ENCODE data around the gene GXYLT1. TPM values are rescaled to one million over a fixed set of nuclear protein-coding genes. Genes with fewer than 3 reads are reported as not detected.
A peak's percentile ranks its signal among the peaks of the same experiment; 100 is the strongest.
"Not testable (repeated sequence)": the region's sequence is repeated elsewhere in the genome, so short reads cannot be mapped to it uniquely, and the experiment has no call there.

The GXYLT1 gene, protein sequence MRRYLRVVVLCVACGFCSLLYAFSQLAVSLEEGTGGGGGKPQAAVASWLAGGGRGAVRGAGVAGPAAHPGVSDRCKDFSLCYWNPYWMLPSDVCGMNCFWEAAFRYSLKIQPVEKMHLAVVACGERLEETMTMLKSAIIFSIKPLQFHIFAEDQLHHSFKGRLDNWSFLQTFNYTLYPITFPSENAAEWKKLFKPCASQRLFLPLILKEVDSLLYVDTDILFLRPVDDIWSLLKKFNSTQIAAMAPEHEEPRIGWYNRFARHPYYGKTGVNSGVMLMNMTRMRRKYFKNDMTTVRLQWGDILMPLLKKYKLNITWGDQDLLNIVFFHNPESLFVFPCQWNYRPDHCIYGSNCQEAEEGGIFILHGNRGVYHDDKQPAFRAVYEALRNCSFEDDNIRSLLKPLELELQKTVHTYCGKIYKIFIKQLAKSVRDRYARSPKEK
- polyA plus RNA-seq (ENCODE audit: insufficient read length in 4 of 4) = 10 to 100 TPM; 27.7 to 40.2 (median 35.4) TPM

DNA sequence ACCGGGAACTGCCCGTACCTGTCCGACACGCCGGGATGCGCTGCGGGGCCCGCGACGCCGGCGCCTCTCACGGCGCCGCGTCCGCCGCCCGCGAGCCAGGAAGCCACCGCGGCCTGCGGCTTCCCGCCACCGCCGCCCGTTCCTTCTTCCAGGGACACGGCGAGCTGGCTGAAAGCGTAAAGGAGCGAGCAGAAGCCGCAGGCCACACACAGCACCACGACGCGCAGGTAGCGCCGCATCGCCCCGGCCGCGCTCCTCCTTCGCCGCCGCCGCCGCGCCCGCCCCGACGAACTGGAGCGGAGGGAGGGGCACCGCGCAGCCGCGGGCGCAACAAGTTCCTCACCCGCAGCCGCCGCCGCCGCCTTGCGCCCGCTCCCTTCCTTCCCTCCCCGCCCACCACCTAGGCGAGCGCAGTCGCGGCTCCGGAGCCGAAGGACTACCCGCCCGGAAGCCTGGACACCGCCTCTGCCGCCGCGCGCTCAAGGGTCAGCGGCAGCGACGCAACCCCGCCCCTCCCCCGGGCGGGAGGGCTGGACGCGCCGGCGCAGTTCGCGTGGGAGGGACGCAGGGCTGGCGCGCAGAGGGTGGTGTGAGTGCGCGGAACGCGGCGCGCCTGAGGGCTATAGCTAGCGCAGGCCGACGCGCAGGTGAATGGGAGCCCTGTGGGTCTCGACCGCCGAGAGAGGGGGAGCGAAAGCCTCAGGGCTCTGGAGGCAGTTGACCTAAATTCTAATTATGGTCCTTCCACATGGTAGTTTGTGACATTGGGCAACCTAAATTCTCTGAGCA lies at the start of gene GXYLT1:
TSS of gene GXYLT1 (minus strand) at position 467 of the 789 bp plus-strand sequence. CDS start at position 239, 228 bp downstream.
- DNase-seq (ENCODE audit: low read depth in 4 of 4, low spot score in 3 of 4) = peak; percentile 75 to 86 (median 82)

DNA sequence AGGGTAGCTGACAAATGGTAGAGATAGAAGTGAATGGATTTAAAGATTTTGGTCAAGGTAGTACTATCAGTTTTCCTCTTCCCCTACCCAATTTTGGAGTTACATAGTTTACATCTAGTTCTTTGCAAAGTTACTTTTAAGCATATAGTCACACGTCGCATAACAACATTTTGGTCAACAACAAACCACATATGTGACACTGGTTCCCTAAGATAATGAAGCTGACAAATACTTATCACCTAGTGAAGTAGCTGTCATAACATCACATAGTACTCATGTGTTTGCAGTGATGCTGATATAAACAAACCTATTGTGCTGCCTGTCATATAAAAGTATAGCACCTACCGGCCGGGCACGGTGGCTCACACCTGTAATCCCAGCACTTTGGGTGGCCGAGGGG lies 48.0 kb upstream of the GXYLT1 start:
- no peak for DNase-seq (ENCODE audit: low read depth in 4 of 4, low spot score in 3 of 4)

DNA sequence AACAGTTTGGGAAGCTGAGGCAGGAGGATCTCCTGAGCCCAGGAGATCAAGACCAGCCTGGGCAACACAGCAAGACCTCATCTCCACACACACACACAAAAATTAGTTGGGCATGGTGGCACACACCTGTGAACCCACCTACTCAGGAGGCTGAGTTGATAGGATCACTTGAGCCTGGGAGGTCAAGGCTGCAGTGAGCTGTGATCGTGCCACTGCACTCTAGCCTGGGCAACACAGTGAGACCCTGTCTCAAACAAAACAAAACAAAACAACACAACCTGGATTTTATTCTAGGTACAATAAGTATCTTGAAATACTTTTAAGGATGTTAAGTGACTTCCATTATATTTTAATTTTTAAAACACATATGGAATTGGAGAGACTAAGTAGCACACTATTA lies 47.6 kb upstream of the GXYLT1 start:
- no peak for DNase-seq (ENCODE audit: low read depth in 4 of 4, low spot score in 3 of 4)

DNA sequence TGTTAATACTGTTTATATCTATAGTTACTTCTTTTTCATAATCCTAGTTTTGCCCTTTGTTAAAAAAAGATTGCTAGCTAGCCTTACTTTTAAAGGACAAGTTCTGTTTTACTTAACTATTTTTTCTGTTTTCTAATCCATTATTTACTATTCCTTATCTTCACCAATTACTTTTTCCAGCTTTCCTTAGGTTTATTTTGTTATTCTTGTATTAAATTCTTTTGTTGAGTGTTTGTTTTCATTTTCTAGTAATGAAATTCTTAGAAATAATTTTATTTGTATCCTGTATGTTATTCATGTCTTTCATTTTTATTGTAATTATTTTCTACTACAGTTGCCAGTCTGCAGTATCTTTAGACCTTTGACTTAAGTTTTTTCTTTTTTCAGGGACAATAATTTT lies 45.7 kb upstream of the GXYLT1 start:
- DNase-seq (ENCODE audit: low read depth in 4 of 4, low spot score in 3 of 4) = no peak

DNA sequence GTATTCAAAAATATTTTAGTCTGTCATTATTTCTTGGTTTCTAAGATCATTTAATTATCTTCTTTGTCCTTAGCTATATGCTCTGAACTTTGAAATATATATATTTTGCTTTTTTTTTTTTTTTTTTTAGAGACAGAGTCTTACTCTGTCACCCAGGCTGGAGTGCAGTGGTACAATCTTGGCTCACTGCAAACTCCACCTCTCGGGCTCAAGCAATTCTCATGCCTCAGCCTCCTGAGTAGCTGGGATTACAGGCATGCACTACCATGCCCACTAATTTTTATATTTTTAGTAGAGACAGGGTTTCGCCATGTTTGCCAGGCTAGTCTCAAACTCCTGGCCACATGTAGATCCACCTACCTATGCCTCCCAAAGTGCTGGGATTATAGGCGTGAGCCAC lies 43.6 kb upstream of the GXYLT1 start:
- not testable (repeated sequence) for DNase-seq (ENCODE audit: low read depth in 4 of 4, low spot score in 3 of 4)

DNA sequence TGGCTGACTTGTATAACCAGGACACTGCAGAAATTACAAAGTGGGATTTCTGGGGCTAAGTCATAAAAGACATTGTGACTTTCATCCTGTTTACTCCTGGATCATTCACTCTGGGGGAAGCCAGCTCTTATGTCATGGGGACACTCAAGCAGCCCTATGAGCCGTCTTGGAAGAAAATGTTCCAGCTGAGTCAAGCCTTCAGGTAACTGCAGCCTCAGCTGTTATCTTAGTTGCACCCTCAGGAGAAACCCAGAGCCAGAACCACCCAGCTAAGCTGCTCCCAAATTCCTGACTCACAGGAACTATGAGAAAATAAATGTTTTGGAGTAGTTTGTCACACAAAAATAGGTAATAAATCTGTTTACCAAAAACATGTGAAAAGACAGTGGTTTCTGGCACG lies 43.1 kb upstream of the GXYLT1 start:
- DNase-seq (ENCODE audit: low read depth in 4 of 4, low spot score in 3 of 4) = no peak

DNA sequence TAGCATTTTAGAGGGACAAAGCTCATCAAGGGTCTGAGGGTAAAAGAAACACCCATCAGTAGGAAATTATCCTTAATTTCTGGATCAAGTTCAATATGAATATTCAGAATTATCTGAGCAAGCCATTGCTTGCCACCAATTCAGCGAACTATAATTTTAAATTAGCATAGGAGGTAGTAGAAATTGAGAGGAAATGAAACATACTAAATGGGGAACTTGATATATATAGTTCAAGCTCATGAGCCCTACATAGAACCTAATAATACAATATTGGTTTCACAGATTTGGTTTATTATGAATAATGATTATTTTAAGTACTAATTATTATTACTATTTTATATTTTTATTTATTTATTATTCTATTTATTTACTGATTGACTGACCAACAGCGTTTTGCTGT lies 42.1 kb upstream of the GXYLT1 start:
- no peak for DNase-seq (ENCODE audit: low read depth in 4 of 4, low spot score in 3 of 4)

DNA sequence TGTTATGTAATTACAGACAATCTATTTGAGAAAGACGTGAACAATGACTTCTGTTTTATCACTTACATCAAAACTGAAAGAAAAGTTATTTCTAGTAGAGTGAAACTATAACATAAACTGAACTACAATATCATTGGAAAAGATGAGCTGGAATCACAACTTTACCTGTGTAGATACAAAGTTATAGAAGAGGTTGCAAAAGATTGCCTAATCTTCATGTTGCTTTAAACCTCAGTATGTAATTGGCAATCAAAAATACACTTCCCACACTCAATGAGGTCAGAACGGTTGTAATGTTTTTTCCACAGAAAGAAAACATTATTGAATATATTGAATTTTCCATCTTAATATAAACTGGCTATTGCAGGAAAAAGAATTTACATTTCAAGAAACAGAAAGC lies 37.7 kb upstream of the GXYLT1 start:
- no peak for DNase-seq (ENCODE audit: low read depth in 4 of 4, low spot score in 3 of 4)

DNA sequence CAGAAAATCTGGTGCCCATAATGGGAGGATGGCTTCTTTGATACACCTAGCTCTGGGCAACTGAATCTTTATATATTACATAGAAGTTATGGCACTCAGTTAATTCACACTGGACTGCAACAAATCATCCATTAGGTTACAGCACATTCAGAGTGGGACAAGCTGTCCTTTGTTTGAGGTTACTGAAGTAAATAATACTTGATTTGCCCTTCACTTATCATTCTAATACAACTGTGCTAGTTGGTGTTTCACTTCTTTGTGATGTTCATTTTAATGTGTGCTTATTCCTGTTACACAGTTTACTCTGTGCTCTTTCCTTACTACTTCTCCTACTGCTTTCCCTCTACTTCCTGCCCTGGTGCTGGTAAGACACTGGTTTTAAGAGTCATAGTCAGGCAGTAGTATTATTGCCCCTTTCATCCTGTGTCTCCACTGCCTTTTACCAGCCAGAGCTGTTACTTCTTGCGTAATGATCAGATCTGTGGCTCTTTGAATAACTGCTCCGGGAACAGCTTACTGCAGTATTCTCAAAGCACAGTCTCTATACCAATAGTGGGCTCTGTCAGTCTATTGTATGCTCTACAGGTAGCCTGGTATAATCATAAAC lies 36.4 kb upstream of the GXYLT1 start:
- DNase-seq (ENCODE audit: low read depth in 4 of 4, low spot score in 3 of 4) = no peak

DNA sequence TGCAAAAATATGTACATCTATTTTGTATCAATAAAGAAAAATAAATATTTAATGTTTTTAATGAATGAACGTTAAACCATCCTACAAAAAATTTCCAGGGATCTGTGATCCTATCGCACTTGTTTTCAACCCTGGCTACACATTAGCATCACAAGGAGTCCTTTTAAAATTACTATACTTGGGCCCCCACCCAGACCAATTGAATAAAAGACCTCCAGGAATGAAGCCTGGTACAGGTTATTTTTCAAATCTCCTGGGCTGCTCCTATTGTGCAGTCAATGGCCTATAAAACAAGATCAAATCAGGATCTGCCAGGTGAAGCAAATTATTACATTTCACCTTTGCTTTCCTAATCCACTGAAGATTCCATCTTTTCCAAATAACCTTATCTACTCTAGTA lies 33.4 kb upstream of the GXYLT1 start:
- DNase-seq (ENCODE audit: low read depth in 4 of 4, low spot score in 3 of 4) = no peak

DNA sequence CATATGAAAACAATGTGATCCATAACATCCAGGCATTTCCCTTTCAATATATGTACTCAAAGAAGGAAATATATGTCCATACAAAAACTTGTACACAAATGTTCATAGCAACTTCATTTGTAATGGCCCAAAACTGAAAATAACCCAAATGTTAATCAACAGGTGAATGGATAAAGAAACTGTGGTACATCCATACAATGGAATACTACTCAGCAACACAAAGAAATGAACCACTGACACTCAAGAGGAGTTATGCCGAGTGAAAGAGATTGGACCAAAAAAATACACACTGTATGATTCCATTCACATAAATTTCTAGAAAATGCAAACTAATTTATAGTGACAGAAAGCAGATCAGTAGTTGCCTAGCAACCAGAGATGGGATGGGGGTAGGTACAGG lies 30.3 kb upstream of the GXYLT1 start:
- DNase-seq (ENCODE audit: low read depth in 4 of 4, low spot score in 3 of 4) = no peak

DNA sequence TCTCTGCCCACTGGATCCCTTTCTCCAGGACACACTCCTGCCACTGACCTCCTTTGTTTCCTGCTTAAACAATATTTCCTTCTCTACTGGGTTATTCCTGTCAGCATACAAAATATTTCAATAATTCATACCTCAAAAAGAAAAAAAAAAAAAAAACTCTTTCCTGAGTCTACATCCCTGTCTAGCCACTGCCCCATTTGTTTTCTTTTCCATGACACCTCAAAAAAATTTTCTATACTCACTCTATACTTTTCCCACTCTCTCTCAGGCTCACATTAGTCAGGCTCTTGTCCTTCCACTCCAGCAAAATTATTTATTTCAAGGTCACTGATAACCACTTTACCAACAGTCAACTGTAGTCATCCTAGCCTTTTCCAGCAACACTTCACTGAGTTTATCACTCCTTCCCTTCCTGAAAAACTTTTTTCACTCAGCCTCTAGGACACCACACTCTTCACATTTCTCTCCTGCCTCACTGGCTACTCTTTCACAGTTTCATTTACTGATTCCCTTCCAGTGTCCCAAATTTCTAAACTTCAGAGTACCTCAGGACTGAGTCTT lies 29.4 kb upstream of the GXYLT1 start:
- no peak for DNase-seq (ENCODE audit: low read depth in 4 of 4, low spot score in 3 of 4)

DNA sequence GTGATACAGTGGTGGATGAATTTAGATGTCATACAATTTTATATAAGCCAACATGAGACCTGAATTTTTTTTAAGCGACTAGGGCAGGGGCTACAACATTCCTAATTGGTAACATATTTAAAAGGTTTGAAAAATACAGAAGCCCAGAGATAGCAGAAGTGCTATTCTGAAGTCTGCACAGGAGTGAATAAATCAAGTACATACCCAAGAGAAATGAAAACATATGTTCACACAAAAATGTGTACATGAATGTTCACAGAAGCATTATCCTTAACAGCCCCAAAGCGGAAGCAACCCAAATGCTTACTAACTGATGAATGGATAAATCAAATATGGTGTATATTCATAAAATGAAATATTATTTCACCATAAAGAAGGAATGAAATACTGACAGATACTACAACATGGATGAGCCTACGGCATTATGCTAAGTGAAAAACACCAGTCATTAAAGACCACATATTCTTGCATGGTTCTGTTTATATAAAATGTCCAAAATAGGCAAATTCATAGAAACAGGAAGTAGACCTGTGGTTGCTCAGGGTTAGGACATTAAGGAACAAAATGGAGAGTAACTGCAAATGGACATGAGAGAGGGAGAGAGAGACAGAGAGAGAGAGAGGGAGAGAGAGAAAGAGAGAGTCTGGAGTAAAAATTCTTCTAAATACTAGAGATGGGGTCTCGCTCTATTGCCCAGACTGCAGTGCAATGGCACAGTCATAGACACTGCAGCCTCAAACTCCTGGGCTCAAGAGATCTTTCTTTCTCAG lies 28.0 kb upstream of the GXYLT1 start:
- no peak for DNase-seq (ENCODE audit: low read depth in 4 of 4, low spot score in 3 of 4)

DNA sequence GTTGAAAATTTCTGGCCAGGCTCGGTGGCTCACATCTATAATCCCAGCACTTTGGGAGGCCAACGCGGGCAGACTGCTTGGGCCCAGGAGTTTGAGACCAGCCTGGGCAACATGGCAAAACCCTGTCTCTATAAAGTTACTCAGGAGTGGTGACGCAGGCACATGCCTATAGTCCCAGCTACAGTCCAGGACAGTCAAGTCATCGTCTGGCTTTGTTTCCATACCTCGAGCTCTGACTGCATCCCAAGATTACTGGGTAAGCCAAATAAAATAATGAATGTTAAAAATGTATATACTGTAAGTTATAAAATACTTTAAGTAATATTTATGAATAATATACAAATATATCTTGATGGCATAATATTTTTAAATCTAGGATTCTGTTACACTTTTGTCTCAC lies 23.0 kb upstream of the GXYLT1 start:
- no peak for DNase-seq (ENCODE audit: low read depth in 4 of 4, low spot score in 3 of 4)

DNA sequence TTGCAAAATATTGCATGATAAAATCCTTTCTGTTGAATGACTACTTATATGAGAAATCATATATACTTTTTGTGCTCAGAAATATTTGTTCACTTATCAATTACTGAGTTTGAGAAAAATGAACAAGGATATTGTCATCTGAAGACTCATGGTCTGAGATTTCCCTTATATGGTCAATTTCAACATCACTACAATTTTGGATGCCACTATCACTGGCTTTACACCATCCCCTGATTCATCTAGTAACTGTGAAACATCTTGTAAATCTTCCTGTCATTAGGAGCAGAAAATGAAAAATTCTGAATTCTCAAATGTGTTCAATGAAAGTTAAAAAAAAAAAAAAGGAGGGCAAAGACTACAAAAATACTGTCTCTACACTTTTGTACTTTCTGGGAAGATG lies 21.8 kb upstream of the GXYLT1 start:
- DNase-seq (ENCODE audit: low read depth in 4 of 4, low spot score in 3 of 4) = no peak

DNA sequence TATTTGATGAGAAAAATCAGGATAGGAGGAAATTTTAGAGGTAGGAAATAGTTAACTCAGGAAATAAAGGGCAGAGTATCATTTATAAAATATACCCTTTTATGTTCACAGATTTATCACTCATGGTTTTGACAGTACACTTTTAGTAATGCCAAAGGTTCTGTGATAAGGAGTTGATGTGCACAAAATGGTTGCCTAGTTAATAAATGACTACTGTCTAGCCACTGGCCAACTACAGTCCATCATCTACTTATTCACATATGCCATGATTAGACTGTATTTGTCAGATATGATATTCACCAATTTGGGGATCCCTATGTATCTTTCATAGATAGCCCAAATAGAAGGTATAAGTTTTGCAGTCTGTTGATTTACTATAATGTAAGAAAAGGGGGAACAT lies 19.2 kb upstream of the GXYLT1 start:
- DNase-seq (ENCODE audit: low read depth in 4 of 4, low spot score in 3 of 4) = no peak

DNA sequence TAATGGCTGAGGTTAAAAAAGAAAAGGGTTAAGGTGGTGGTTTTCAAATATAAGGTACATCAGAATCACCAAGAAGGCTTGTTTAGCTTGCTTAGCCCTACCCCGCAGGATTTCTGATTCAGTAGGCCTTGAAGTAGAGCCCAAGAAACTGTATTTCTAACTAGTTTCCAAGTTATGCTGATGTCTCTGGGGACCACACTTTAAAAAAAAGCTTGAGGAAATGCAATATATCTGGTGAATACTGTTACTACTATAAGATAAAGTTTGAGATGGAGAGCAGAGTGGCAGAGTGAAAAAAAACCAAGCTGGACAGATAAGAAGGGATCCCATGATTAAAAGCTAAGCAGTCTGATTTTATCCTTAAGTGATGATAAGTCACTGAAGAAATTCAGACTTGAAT lies 18.3 kb upstream of the GXYLT1 start:
- no peak for DNase-seq (ENCODE audit: low read depth in 4 of 4, low spot score in 3 of 4)

DNA sequence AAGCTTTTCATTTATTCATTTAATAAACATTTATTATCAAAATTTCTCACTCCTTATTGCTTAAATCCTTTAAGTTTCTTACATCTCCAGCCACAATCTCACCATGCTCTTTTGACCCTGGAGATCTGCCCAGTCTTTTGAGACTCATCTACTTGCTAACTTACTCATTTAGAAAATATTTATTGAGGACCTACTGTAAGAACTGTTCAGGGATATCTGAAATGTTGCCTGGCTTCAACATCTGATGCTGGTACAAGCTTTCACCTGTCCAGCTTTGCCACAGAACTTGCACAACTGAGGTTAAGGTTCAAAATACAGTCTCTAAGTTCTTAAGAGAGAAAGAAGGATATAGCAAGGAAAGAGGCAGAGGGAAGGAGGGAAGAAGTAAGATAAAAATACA lies 17.5 kb upstream of the GXYLT1 start:
- DNase-seq (ENCODE audit: low read depth in 4 of 4, low spot score in 3 of 4) = no peak

DNA sequence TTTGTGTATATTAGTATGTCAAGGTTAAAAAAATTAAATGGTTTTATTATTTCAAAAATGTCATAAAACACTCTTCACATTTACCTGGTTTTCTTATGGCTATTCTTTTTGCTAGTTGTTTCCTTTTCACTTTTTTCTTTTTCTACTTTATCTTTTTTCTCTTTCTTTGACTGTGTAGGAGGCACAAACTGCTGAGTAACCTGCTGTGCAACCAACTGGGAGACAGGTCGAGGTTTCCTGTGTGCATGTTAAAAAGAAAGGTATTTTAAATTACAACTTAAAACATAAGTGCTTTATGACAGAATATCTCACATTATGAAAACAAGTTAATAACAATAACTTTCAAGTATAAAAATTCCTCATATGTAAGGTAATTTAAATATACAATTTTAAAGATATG lies 16.9 kb upstream of the GXYLT1 start:
- no peak for DNase-seq (ENCODE audit: low read depth in 4 of 4, low spot score in 3 of 4)

DNA sequence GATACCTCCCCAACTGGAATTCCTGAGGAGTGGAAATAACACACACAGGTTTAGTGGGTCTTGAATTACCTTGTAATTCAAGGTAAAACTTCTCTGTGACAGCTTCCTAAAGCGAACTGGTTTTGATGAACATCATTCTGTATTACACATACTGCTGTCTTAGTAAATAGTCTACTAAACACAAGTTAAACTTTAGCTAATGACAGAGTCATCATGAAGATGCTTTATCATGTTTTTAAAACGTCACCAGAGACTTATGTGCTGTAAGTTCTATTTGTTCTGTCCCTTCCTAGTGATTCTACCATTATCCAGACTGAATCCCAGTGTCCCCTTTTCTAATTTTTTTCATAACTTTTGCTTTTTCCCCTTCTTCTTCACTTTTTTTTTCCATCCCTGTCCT lies 11.6 kb upstream of the GXYLT1 start:
- DNase-seq (ENCODE audit: low read depth in 4 of 4, low spot score in 3 of 4) = no peak
